Measurements from ENCODE around the gene OTOGL. TPM values are rescaled to one million over a fixed set of nuclear protein-coding genes. Genes with fewer than 3 reads are reported as not detected.
"Not testable (repeated sequence)": the region's sequence is repeated elsewhere in the genome, so short reads cannot be mapped to it uniquely, and the experiment has no call there.

The OTOGL gene
- total RNA-seq, 3 donors from 2014 or later: 0.16 to 1.3 (median 0.59) TPM

- Histone ChIP-seq H3K4me3 (no peak overlapping the region), H3K9me3 (no peaks in the 10 kb centered on the region), H3K4me1 (no peaks in the 10 kb centered on the region), H3K27ac (no peak overlapping the region), H3K27me3 (no peaks in the 10 kb centered on the region), H3K36me3 (no peaks in the 10 kb centered on the region)
- intact Hi-C loops (cut with DNase I; ENCODE audit: low total_unique reads): no loop called here
- no peak for TF ChIP-seq CTCF (IDR thresholded peaks at IDR 0.05)
- no peak for TF ChIP-seq POLR2A (IDR thresholded peaks at IDR 0.05)
- no peak for TF ChIP-seq POLR2AphosphoS5 (IDR thresholded peaks at IDR 0.05)
- no peak for DNase-seq (ENCODE audit: low spot score in 2 of 2)
Measured at GRCh38 chr12:80293347-80293746, 194.0 kb downstream of the OTOGL start.

- Histone ChIP-seq H3K36me3 (no peaks in the 10 kb centered on the region), H3K9me3 (no peaks in the 10 kb centered on the region), H3K27me3 (no peaks in the 10 kb centered on the region), H3K27ac (no peak overlapping the region), H3K4me3 (no peak overlapping the region), H3K4me1 (no peaks in the 10 kb centered on the region)
- TF ChIP-seq CTCF (IDR thresholded peaks at IDR 0.05): no peak
- TF ChIP-seq POLR2A (IDR thresholded peaks at IDR 0.05): no peak
- no peak for TF ChIP-seq POLR2AphosphoS5 (IDR thresholded peaks at IDR 0.05)
- intact Hi-C loops (cut with DNase I; ENCODE audit: low total_unique reads): no loop called here
- DNase-seq (ENCODE audit: low spot score in 2 of 2): no peak
Measured at GRCh38 chr12:80293759-80294158, 194.4 kb downstream of the OTOGL start.

- no peaks in the 10 kb centered on the region for H3K9me3 ChIP-seq
- H3K27ac ChIP-seq: no peak overlapping the region
- TF ChIP-seq CTCF (IDR thresholded peaks at IDR 0.05) (no peak), POLR2AphosphoS5 (IDR thresholded peaks at IDR 0.05) (no peak), POLR2A (IDR thresholded peaks at IDR 0.05) (no peak)
- intact Hi-C loops (cut with DNase I; ENCODE audit: low total_unique reads): no loop called here
- no peak for DNase-seq (ENCODE audit: low spot score in 2 of 2)
- H3K4me3 ChIP-seq: no peak overlapping the region
- no peaks in the 10 kb centered on the region for H3K36me3 ChIP-seq
- H3K4me1 ChIP-seq: no peaks in the 10 kb centered on the region
- no peaks in the 10 kb centered on the region for H3K27me3 ChIP-seq
Measured at GRCh38 chr12:80299219-80299618, 199.9 kb downstream of the OTOGL start.

- no peak for DNase-seq (ENCODE audit: low spot score in 2 of 2)
- no peaks in the 10 kb centered on the region for H3K9me3 ChIP-seq
- no peak overlapping the region for H3K4me3 ChIP-seq
- H3K4me1 ChIP-seq: no peaks in the 10 kb centered on the region
- H3K27ac ChIP-seq: no peak overlapping the region
- intact Hi-C loops (cut with DNase I; ENCODE audit: low total_unique reads): no loop called here
- TF ChIP-seq CTCF (IDR thresholded peaks at IDR 0.05): no peak
- TF ChIP-seq POLR2A (IDR thresholded peaks at IDR 0.05): no peak
- TF ChIP-seq POLR2AphosphoS5 (IDR thresholded peaks at IDR 0.05): no peak
- no peaks in the 10 kb centered on the region for H3K36me3 ChIP-seq
- no peaks in the 10 kb centered on the region for H3K27me3 ChIP-seq
Measured at GRCh38 chr12:80299976-80300375, 200.6 kb downstream of the OTOGL start.

- DNase-seq (ENCODE audit: low spot score in 2 of 2); H3K36me3 ChIP-seq; H3K27me3 ChIP-seq; intact Hi-C loops (cut with DNase I; ENCODE audit: low total_unique reads); H3K4me1 ChIP-seq; H3K9me3 ChIP-seq; H3K27ac ChIP-seq; H3K4me3 ChIP-seq: not testable (repeated sequence)
Measured at GRCh38 chr12:80307436-80307835, 208.1 kb downstream of the OTOGL start.

GRCh38 chr12:80313209-80313608 lies 213.9 kb downstream of the OTOGL start:
- TF ChIP-seq CTCF (IDR thresholded peaks at IDR 0.05): no peak
- TF ChIP-seq POLR2AphosphoS5 (IDR thresholded peaks at IDR 0.05): no peak
- no peak for TF ChIP-seq POLR2A (IDR thresholded peaks at IDR 0.05)
- Histone ChIP-seq H3K4me1 (no peaks in the 10 kb centered on the region), H3K27me3 (no peaks in the 10 kb centered on the region), H3K4me3 (no peak overlapping the region), H3K9me3 (no peaks in the 10 kb centered on the region), H3K27ac (no peak overlapping the region), H3K36me3 (no peaks in the 10 kb centered on the region)
- no peak for DNase-seq (ENCODE audit: low spot score in 2 of 2)
- intact Hi-C loops (cut with DNase I; ENCODE audit: low total_unique reads): no loop called here

Measured in breast epithelium (tissue), 4 donors.